HG03280 (cell line): Measurements from ENCODE around the gene NRP1.
"Not testable (repeated sequence)": the region's sequence is repeated elsewhere in the genome, so short reads cannot be mapped to it uniquely, and the experiment has no call there.

ENCODE experiments used
- ATAC-seq: cut with Tn5 transposase; IDR thresholded peaks from one replicate; pipeline ENCODE4 v1.9.1; 2021; ENCODE audit warnings: mild to moderate bottlenecking, moderate library complexity; ENCODE audit not compliant: unreplicated experiment

NRP1 gene

DNA sequence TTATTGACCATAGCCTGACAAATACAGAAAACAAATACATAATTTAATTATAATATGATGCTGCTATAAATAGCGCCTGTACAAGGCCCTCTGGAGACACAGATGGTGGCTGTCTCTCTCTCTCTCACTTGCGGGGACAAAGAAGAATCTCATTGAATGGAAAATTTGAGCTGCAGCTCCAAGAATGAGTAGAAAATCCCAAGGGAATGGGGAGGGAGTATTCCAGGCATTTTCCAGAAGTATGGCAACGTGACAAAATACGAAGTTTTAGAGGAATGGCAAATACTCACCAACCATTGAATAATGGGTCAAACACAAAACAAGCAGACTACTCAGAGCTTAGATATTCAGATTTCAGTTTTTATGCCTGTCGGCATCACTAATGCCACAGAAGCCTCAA lies 179.9 kb downstream of the NRP1 start:
- ATAC-seq = no peak

DNA sequence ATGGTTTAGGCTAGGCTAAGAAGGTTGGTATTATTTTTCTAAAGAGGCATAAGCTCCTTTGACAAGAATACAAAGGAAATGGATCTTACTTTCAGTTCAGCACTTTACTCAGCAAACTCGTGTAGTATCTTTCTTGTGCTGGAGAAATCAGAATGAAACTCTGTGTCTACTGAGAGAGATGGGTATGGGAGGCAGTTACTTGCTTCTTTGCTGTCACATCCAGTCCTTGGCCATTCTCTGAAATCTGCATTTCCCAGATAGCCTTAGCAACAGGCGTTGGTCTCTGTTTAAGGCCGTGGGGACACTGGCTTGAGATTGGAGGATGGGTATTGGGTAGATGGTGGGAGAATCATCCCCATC lies 180.5 kb downstream of the NRP1 start:
- ATAC-seq = no peak

DNA sequence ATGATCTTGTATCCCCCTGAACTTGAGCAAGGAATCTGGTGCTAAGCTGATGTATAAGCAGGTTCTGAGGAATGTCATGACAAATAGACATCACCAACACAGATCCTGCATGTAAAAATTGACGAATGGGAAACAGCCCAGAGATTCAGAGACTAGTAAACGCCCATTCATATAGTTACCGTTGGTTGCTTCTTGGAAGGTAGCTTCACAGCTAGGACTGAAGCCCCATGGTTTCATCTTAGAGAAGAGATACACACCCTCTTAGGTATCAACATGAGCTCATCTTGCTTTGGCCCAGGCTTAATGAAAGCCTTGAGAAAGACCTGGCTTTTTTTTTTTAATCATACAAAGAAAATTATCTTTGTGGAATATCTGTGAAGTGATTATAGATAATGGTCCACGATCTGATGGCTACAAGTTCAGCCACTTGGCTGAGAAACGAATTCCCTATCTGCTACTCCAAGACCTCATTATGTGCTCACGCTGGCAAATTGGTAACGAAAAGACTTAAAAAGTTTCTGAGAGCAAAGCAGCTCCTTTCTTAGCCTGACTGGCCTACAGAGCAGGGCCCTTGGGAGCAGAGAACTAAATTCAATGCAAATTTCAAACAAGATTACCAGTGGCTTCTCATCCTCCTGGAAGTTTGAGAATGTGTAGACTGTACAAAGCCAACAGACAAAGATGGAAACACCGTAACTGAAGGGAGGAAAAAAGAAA lies 181.1 kb downstream of the NRP1 start:
- ATAC-seq = no peak

DNA sequence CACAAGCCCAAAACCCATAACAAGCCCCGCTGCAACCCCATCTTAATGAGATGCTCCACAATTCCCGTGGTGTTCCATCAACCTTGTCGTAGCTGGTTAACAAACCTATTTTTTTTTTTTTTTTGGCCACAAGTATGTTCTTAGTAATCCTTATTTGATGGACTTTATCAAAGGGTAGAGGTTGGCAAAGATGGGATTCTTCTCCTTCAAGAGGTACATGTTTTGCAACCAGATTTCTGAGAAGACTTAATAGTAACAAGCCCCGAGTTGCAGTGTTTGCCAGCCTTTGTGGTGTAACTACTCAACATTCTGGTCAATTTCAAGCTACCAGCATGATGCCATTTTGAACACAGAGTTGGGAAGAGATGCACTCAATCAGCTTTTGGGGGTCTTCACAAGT lies 181.7 kb downstream of the NRP1 start:
- no peak for ATAC-seq

DNA sequence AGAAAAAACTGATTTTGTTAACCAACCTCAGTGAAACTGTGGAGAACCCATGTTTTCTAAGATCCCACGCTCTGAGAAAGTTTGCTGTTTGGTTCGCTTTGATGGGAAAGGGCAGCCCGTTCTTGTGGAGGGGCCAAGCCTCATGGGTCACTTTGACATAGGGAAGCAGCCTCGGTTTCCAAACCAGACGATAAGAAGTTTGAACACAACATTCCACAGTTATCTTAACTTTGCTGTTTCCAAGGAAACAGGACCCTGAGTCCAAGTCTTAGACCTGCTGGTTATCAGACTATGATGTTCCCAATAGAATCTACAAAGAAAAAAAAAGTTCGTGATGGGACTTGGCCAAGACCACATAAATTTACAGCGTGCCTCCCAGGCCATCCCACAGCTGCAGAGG lies 182.3 kb downstream of the NRP1 start:
- no peak for ATAC-seq

DNA sequence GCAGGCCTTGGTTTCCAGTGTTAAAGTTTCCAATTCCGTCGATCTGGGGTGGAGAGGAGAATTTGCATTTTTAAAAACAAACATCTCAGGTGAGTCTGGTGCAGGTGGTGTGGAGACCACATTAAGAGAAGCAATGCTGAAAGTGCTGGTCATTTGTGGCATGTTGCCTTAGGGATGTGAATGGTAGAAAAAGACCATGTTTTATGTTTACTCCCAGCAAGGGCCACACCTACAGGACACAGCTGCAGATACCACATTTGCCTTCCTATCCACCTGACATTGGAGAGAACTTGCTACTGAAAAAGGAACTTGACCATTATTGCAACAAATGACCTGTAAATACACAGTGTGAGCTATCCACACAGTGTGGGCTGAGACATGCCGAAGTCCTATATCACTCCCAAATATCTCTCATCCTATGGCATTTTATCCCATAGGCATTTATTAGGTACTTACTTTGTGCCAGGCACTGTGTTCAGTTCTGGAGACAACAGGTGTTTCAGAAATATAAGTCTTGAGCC lies 183.1 kb downstream of the NRP1 start:
- ATAC-seq = no peak

DNA sequence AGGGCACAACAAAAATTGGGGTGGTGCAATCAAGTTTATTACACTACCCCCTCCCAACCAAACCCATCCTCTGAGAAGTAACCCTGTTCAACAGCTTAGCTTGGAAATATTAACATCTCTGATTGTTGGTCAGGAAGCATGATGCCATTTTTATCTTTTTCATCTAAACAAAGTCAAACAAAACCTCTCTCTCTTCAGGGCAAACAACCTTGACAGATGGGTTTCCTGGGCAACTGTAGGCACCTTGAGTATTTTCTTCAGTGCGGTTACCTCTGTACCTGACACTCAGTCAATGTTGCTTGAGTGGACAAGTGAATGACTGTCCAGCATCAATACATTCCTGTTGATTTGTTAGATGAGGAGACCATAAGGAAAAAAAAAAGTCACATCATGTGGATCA lies 183.6 kb downstream of the NRP1 start:
- ATAC-seq = no peak

DNA sequence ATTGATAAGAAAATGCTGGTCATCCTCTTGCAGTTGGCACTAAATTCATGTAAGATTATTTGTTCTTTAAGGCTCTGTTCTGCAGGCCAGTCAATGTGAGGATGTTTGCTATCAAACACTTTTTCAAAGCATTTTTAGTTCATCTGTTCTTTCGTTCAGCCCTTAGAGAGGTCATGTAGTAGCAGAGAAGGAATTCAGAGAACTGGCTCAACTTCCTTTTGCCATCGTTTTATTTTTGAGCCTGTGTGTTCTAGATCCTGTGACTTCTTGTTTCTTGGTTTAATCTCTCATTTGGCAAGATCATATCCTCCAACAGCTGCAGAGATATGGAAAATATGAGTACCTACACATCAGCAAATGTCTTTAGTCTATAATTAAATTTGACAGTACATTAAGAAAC lies 184.3 kb downstream of the NRP1 start:
- ATAC-seq = no peak

DNA sequence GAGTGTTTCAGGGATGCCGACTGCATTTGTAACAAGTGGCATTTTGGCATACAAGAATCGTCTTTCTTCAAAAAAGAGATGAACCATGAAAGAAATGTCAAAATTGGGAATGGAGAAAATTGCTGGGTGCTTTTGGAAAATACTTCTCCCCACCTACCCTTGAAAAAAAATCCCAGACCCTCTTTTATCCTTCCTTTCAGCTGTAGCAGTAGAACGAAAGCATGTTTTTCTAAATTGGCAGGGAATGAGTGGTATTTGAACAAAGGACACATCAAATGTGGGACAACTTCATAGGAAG lies 187.5 kb downstream of the NRP1 start:
- no peak for ATAC-seq

DNA sequence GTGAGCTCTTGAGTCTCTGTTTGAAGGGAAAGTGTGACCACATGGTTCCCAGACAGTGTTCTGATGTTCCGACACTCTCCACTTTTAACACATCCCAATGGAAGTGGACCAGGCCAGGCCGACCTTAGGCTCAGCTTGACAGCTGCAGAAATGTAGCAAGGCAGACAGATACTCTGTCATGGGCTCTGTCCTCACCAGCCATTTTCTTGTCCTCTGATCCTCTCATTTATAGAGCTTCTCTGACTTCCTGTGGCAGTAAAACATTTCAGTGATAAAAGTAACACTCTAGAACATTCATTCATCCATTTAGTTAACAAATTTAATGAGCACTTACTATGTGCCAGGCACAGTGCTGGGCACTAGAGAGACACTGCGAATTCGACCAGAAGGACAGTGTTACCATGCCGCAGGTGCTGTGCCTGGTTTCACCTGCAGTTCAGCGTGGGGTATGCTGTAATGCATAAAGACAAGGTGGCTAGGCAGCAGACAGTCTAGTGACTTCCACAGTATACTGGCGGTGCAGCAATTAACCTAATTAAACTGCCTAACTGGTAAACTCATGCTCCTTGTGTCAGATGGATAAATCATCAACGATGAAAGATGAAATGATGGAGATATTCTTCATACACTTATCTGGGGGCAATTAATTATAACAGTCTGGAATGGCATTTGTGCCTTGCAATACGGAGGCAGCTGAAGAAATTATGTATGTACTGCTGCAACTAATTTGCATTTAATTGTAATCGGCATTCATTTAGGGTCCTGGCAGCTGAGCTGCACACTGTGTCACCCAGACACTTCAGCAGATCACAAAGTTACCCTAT lies 188.1 kb downstream of the NRP1 start:
- ATAC-seq = no peak

DNA sequence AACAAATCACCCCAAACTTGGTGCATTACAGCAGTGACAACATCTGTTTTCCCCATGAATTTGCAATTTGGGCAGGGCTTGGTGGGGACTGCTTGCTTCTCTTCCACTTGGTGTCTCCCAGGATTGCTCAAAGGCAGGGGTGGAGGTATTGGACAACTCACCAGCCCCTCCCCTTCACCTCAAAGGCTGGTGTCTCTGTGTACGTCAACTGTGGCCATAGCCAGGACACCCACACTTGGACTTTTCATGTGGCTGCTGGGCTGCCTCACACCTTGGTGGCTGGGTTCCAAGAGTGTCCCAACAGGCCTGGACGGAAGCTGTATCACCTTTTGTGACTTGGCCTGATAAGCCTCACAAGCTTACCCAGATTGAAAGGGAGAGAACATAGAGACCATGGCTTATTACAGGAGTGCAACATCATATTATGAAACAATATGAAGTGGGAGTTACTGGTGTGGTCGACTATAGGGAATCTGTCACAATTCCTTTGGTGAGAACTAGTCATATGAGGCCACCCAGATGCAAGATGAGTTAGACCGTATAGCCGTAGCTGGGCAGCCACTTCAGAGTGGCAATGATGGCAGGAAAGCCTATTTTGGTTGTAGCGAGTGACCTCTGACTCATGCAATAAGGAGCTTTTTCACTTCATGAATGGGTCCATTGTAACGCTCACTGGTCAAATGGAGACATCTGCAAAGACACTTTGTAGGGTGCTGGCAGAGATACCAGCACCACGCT lies 188.8 kb downstream of the NRP1 start:
- no peak for ATAC-seq

DNA sequence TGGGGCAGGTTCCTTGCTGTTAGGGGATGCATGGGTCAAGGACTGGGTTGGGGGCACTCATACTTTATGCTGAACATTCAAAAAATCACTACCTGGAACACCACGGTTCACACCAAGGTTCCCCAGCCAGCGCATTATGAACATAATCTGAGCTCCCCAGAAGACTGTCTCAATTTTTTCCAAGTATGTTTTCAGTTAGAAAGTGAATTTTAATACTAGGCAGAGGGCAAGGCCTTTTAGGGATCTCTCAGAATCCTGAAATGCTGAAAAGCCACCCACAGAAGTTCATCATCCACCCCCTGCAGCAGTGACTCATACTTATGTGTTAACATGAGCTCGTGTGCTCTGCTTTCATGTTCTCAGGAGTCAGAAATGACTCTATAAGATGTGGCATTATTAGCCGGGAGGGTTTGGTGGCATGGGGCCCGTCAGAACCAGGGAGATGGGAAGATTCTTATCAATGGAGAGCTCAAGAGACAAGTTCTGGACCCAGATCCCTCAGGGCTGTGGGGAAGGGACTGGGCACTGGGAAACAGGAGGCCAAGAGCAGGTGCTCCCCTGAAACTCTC lies 191.2 kb downstream of the NRP1 start:
- no peak for ATAC-seq

DNA sequence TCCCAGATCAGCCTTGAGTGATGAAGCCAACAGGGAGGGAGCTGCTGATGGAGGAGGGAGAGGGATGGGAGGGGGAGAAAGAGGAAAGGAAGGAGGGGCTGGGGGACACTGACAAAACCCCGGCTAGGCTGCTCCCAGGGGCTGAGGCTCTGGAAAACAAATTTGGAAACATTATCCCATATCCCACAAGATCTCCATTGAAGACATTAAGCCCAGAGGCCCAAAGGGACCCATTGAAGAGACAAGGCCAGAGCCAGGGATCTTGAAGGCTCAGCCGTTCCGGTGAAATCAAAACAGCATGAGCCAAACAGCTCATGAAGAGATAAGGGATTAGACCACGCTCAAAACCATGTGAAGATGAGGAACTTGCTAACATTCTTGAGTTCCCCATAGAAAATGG lies 192.2 kb downstream of the NRP1 start:
- ATAC-seq = no peak

DNA sequence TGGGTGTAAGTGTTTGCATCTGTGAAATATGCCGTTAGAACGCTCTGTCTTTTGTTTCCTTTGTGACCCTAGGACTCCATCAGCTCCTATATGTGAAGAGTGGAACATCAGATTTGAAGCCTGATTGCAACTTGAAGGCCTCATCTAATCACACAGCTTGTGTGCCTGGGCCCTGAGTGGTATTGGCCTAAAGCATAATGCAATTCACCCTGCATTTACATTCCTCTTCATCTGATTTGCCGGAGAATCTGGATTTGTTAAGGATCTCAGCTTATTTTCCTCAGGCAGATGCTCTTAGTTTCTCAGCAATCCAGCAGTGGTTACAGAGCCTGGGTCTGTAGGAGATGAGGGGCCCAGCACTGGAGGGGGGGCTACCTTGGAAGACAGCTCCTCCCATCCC lies 193.2 kb downstream of the NRP1 start:
- ATAC-seq = no peak

DNA sequence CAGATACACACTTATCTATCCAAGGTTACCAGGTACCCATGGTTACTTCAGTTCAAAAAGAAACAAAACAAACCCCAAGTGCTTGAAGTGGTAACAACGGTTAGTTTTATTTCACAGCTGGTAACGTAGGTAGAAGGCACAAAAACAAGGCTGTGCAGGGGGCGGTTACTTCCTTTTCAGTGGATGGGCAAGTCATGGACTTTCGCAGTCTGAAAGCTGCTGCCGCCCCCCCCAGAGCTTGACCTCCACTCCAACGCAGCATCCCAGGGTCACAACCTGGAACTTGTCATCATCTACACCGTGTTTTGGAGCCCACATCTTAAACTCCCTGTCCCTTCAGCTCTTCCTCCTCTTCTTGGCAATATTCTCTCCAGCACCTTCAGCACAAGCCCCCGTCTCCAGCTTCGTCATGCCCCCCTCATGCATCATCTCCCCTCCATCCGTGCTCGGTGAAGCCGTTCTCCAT lies 195.3 kb downstream of the NRP1 start:
- no peak for ATAC-seq

DNA sequence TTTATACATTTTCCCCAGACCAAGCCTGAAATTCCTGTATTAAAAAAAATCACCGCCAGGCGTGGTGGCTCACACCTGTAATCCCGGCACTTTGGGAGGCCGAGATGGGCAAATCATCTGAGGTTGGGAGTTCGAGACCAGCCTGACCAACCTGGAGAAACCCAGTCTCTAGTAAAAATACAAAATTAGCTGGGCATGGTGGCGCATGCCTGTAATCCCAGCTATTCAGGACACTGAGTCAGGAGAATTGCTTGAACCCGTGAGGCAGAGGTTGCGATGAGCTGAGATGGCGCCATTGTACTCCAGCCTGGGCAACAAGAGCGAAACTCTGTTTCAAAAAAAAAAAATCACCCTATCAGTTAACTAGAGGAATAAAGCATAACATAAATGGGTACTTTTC lies 195.8 kb downstream of the NRP1 start:
- ATAC-seq = not testable (repeated sequence)

DNA sequence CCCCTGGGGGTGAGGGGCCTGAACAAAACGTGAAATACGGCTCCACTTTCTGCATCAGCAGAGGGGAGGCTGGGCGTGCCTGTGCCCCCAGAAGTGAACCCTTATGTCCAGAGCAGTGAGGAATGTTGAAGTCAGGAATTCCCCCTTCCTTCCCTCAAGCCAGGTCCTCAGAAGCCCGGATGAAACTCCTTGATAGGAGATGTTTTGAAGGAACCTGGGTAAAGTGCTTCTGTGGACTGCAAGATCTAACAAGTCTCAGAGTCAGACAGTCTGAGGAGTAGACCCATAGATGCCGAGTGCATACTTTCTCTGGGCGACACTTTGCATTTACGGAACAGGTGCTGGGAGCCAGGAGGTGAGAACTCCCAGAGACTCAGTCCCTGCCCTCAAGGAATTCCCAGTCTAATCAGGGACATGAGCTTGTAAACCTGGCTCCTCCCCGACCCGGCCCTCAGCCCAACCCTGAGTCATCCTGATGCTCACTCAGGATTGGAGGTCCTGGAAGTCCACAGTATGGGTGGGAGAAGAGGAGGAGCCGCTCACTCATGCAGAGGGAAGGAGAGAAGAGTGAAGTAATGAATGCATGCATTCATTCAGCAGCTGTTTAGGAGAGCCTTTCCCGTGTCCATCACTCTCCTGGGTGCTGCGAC lies 197.0 kb downstream of the NRP1 start:
- no peak for ATAC-seq

DNA sequence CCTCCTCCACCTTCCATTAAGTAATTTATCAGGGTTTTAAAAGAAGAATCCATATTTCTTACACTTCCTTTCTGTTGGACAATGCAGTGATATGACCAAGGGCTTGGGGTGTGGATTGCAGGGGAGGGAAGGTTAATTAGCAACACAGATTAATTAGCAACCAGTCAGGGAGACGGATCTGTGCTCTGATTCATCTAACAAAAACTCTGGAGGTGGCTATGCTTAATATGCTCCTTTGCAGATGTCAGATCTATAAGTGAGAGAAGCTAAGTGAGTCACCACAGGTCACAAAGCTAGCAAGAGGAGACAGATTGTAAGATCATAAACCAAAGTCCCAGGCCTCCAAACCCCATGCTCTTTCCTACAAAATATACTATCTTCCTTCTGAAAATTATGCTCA lies 197.7 kb downstream of the NRP1 start:
- no peak for ATAC-seq

DNA sequence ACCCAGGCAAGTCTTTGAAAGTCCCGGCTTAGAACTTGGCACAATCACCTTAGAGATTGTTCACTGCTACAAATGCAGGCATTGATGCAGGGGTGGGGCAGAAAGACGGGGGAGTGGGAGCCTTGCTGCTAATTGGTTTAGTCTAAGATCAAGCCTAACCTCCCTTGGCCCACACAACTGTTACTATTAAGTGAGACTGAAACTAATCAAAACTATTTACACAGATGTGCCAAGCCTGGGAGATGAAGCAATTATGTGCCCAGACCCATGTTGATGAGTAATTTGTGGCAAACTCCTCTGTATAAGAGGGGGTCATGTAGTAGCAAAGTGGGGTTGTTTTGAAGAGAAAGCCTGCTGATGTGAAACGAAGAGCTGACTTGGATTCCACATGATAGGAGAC lies 198.2 kb downstream of the NRP1 start:
- ATAC-seq = no peak

DNA sequence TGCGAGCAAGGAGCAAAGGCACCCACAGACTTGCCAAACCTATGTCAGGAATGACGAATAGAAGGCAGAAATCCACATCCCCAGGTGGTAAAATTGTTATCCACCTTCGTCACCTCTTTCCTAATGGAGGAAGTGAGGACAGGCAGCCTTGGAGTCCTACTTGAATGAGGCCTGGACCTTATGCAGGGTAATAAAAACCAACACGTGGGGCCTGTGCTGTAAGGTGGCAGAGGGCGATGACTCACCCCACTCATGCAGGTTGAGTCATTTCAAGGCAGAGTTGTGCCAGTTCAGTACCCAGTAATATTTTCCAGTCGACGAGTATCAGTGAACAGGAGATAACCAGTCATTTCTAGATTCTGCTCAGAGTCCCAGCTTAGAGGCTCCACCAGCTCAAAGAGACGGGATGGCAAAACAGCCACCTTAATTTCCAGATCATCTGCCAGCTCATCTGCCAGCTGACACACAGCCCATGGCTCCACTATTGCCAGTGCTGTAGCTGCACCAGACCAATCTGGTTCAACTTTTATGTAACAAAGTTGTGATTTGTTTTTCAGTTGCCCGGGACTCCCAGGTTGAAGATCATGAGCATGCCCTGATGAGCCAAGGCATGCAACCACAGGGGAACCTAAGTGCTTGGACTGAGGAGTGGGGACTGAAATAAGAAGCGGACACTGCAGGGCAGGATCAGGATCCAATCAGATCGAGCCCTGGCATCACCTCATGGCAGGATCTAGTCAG lies 200.3 kb downstream of the NRP1 start:
- no peak for ATAC-seq
